T-helper 22 cell (primary cell): ENCODE data around the gene MEIS2.
"Not testable (repeated sequence)": the region's sequence is repeated elsewhere in the genome, so short reads cannot be mapped to it uniquely, and the experiment has no call there.

Source experiments
- DNase-seq: peaks from one replicate; pipeline ENCODE4 v3.0.0-alpha.2; 2020; ENCODE audit warnings: low read depth

MEIS2 gene

DNA sequence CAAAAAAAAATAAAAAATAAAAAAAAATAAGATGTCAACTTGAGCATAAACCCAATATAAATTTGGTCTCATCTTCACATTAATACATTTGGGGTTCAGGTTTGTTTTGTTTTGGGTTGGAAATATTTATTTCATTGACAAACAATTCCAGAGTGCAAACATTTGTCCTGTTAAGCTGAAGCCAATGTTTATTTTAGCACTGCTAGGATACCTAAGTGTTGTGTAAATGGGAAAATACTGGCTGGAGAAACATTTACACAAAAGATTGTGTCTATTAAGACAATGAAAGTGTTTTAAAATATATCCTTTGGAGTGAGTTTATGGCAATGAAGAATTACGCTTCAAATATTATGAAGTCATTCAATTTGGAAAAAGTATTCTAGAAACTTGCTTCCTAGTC lies 91.1 kb downstream of the MEIS2 start:
- no peak for DNase-seq

DNA sequence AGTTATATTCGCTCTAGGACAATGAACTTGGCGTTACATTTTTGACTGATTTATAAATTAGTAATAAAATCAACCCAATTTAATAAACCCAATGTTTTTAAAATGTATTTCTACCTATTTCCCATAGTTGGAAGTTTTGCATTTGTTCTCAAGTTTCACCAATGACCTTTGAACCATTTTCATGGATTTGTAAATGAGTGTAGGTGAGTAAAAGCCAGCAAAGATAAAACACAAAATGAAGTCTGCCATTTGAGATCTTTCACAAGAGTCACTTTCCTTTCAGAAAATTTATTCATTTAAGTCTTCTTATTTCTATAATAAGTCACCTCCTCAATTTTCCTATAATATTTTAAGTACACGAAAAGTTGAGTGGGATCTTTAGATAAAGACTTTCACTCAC lies 92.1 kb downstream of the MEIS2 start:
- no peak for DNase-seq

DNA sequence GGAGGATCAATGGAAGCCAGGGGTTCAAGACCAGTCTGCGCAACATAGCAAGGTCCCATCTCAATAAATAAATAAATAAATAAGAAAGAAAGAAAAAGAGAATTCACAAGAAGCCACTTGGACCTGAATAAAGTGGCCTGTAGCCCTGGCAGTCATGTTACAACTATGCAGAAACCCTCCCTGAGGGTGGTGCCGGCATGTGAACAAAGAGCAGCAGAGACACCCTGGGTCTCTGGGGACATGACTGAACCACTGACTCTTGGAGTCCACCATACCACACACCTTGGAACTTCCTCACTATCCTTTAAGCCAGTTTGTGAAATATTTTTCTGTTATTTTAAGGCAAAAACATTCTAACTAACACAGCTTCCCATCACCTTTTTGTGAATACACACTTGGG lies 93.0 kb downstream of the MEIS2 start:
- no peak for DNase-seq

DNA sequence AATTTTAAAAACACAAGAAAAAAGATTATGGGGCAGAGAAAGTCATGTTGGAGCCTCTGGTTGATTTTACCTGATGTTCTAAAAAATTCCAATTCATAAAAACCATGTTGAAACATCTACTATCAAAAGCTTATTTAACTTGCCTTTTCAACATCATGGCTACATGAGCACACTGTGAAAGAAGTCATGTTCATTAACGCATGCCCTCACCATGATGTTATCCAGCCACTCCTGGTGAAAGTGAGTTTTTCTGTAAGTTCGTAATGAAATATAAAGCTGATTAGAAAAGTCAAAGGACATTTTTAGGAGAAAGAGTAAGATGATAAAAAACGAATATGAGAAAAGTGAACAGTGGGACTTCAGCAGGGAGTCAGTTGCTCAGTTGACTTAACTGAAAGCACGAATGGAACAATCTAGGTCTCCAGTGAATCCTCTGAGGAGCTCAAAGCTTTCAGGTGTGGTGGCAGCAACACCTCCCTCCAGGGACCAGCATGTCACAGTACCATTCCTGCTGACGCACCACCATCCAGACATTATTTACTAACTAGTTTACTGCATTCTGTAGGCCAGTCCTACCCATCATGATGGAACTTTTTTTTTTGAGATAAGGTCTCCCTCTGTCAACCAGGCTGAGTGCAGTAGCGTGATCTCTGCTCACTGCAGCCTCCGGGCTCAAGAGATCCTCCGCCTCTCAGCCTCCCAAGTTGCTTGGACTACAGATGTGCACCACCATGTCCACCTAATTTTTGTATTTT lies 95.2 kb downstream of the MEIS2 start:
- DNase-seq, result no peak

DNA sequence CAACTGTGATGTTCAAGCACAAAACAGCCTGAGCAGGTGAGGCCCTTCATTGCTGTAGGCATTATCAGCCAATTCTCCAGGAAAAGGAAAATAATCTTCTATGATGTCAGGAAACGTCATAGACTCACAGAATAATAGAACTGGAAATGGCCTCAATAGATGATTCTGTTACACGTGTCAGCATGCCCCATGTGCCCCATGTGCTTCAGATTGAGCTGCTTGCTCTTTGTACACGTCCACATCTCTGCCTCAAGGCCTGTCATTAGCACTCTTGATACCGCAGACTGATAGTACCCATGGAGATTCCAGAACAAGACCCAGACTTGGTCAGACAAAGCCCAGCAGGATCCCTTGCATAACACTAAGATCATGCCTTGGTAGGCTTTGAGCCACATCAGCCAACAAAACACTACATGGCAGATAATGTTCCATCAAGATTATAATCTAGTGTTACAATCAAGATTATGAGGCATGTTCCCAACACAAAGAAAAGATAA lies 95.9 kb downstream of the MEIS2 start:
- no peak for DNase-seq

DNA sequence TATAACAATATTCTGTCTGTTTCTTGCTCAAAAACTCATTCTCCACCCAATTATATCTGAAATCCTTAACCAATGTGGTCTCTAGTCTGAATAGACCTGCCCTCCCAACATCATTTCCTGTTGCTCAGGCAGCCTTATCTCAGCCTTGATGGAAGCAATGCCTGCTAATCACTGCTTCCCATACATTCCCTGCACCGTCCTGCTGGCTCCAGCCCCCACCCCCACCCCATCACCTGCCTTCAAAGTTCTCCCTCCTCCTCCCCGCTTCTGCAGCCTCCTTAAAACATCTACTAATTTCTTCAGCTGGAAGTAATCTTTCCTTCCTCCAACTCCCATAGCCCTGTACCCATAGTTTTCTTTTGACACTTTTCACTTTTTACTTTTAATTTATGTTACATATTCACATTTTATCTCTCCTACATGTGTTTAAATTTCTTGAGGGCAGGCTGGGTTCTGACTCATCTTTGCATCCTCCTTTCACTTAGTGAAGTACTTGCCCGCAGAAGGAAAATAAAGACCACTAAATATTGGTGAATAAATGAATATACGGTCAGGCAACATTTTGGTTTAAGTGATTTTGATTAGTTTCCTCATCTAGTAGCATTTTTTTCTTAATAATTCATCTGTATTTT lies 98.2 kb downstream of the MEIS2 start:
- no peak for DNase-seq

DNA sequence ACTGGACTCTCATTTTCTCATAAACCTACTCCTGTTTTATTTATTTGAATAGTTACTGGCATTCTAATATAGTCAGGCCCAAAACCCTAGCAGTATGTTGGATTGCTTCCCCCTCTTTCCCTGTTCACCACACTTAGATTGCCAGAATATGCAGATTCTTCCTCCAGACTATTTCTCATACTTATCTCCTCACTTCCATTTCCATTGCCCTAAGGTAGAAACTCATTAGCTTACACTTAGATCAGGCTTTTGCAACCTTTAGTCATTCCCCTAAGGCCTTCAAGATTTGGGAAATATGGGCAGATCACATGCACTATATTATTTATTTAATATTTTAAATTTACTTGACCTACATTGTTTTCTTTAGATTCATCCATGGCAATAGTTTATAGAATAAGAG lies 98.9 kb downstream of the MEIS2 start:
- no peak for DNase-seq

DNA sequence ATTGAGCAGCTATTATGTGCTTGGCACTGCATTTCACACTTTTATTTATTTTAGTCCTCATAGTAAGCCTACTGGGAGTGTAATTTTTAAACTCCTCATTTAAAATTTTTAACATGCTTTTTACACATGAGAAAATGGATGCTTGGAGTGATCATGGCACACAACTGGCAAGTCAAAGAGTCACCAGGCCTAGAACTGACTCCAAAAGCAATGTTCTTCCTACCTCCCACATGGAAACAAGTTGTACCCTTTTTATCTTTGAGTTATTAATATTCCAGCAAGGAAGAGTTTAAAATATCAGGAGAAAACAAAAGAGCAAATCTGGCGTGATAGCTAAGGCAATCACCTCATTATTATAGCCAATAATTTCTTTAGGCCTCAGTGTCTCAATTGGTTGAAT lies 100.6 kb downstream of the MEIS2 start:
- no peak for DNase-seq

DNA sequence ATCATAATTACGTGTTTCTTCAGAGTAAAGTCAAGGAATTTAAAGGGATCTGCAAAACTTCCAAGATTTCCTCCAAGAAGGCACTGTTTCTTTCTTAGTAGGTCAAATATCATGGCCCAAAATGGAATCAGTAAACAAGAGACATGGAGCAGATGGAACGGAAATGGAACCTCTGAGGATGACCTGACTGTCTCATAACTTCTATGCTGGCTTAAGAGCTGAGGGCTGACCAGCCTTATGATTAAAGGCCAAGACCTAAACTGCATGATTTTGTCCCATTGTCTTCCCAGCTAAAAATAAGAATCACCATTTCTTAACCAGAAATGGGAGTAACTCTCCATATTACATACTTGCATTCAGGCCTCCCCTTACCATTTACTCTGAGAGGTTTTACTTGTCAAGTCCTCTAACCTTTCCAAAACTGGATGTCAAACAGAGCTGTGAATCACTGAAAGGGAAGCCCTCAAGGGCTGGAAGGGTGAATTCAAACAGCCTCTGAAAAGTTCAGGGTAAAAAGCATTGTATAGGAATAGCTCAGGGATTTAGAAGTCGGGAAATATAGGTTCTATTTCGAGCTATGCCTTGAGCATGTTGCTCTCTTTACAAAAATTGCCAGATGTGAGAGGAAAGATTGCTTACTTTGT lies 103.7 kb downstream of the MEIS2 start:
- no peak for DNase-seq

DNA sequence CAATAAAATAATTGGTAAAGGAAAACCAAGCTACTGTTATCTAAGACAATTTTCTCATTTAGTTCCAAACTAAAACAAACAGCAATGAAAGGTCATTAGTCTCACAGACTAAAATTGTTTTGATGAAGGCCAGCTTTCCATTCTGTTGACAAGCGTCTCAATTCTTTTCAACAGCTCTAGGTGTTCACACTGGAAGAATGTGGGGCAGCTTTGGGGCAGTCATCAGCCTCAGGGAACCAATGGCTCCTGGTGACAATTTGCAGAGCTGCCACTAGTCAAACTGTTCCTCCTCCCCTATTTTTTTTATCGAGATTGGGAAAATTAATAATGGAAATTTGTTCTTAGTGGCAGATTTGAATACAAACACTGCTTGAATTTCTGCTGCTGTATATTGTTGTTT lies 104.2 kb downstream of the MEIS2 start:
- DNase-seq, result no peak

DNA sequence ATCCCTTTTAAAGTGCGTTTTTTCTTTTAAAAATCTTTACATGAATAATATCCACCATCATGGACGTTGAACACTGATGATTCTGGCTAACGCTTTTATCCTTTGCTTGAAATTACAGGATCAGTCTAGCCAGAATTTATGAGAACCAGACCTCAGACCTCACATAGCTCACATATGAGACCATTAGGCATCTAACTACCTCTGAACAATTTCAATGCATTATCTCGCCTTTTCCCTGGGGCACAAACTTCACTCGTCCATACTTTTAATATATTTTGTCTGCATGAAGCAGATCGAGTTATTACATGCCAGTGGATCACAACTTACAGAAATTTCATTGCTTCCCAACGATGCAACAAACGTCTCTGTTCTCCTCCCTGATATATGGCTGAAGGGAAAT lies 105.6 kb downstream of the MEIS2 start:
- DNase-seq, result no peak

DNA sequence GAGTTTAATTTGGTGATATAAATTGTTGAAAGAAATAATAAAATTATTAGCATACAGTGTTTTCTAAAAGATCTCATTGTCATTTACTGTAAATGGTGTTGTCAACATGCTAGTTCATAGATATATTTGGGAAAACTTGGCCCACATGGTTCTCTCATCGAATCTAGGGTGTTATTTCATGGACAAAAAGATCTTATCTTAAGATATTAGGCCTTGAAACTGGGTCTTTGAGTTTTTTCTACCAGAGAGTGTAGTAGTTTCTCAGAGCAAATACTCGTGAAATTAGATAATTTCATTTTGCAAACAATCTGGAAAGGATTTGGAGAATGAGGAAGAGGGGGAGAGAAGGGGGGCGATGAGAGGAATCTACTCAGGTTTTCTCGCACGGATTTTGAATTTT lies 107.9 kb downstream of the MEIS2 start:
- DNase-seq, result no peak

DNA sequence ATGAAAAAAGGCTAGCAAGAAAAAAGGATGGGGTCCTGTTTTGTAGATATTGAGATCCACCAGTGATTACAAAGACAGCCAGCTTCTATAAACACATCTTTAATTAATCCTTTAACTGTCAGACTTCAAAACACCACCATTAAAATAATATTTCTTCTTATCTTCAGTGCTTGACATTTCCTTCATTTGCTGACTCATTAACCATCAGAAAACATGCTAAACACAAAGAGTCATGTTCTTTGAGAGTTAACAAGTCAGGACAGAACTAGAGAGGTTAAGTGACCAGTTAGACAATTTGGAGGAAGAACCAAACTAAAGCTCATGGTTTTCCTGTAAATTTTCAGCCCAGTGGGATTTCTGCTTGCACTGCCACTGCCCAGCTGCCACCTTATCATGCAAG lies 111.4 kb downstream of the MEIS2 start:
- DNase-seq, result no peak

DNA sequence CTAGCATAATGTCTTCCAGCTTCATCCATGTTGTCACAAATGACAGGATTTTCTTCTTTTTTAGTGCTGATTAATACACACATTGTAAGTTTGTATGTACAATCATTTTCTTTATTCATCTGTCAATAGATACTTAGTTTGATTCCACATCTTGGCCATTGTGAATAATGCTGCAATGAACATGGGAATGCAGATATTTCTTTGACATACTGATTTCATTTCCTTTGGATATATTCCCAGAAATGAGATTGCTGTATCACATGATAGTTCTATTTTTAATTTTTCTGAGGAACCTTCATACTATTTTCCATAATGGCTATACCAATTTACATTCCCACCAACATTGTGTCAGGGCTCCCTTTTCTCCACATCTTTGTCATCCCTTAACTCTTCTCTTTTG lies 117.9 kb downstream of the MEIS2 start:
- DNase-seq, result no peak

DNA sequence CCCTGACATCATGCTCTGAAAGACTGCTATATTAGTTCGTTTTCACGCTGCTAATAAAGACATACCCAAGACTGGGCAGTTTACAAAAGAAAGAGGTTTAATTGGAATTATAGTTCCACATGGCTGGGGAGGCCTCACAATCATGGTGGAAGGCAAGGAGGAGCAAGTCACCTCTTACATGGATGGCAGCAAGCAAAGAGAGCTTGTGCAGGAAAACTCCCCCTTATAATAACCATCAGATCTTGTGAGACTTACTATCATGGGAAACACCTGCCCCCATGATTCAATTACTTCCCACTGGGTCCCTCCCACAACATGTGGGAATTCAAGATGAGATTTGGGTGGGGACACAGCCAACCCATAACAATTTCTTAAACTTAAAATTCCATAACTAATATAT lies 120.1 kb downstream of the MEIS2 start:
- DNase-seq, result not testable (repeated sequence)

DNA sequence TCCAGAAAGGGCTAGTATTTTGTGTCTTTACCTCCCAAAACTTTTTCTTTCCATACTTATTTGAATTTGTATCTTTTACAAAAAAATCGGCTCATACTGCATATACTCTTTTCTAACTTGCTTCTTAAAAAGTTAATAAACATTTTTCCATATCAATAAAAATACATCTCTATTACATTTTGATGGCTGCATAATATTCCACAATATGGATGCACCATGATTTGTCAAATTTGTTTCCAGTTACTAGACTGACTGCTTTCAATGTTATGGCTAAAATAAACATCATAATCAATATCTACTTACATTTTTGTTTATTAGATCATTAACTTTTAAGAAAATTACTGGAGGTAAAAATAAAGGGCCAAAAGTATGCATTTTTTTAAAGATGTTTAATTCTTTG lies 121.7 kb downstream of the MEIS2 start:
- no peak for DNase-seq

DNA sequence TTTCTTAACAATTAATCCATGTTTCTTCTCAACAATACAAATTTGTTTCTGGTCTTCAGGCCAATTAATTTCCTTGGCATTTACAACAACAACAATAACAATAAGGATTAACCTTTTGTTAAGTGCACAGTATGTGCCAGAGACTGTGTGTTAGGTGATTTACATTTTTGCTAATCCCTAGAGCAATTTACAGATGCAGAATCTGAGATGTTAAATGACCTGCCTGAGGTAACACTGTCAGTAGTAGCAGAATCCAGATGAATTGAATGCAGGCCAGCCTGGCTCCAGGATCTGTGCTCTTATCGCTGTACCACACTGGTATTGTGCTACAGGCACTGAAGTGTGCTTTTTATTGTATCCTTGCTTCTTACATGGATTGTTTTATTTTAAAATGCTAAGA lies 122.2 kb downstream of the MEIS2 start:
- DNase-seq, result no peak

DNA sequence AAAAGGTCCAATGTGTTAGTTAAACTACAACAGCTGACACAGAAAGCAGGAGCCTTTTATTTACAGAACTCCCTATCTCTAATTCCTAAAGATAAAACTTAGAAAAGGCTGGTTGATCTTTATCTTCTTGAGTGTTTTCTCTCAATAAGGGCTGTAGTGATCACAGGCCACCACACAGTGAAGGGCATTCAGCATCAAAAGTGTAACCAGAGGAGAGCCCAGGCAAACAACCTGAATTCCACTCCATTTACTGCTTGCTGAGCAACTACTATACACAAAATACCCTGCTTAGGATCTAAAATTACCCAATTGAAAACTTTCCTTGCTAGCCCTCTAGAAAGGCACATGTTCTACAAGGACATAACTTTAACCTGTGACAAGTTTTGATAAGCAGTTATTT lies 122.7 kb downstream of the MEIS2 start:
- no peak for DNase-seq

DNA sequence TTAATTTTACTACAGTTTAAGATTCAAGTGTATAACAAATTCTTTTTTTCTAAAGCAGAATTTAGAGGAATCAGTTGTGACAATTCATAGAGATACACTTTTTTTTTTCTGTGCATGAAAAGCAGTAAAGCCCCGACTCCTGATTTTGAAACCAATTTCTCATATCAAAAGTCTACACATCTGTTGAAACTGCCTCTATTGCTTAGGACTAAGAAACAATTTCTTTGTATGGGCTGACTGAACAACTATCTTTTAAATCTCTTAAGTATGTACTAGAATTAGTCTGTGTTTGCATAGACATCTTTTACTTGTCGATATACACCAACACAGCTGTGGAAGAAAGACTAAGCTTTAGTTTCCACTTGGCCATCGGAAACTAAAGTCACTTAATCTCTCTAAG lies 127.6 kb downstream of the MEIS2 start:
- no peak for DNase-seq

DNA sequence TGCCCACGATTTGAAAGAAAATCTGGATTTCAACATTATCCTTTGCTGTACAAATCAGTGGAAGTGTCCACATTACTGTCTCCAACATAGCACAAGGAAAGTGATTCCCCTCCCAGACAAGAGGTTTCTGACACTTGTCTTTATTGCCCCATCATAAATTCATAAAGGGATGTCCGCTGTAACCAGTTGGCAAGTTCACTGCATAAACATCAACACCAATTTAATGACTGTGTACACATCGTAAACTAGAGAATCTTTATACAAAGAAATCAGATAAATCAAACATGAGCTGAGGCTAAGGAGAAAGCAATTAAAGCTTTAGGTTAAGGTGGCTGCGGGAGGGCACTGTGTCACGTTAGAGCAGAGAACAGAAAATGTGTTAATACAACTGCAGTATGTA lies 129.8 kb downstream of the MEIS2 start:
- DNase-seq, result no peak

DNA sequence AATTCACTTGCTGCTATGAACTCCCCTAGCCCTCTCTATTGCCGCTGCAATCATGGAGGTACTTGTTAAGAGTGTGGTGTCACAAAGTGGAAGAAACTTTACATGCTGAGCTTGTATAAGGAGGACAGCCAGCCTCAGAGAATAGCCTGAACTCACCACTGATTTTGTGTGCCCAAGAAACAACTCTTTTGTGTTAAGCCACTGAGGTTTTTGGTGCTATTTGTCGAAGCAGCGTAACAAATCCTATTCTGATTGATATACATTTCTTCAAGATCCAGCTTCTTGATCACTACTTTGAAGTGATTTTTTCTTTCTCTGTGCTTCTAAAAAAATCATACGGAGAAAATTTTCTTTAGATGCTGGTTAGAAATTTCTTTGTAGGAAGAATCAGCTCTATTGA lies 132.4 kb downstream of the MEIS2 start:
- no peak for DNase-seq

DNA sequence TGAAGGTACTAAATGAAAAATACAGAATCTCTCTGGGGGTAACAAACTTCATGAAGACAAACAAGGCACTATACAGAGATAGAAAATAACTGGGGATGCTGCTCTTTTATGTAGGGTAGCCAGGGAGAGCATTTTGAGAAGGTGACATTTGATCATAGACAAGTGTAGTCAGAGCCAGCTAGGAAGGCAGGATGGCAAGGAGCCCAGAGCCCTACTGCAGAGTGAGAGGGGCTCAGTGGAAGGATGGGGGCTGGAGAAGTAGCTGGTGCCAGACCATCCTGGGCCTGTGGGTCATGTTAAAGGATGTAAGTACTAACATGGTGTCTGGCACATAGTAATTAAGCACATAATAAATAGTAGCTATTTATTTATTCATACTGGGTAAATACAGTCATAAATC lies 133.6 kb downstream of the MEIS2 start:
- no peak for DNase-seq

DNA sequence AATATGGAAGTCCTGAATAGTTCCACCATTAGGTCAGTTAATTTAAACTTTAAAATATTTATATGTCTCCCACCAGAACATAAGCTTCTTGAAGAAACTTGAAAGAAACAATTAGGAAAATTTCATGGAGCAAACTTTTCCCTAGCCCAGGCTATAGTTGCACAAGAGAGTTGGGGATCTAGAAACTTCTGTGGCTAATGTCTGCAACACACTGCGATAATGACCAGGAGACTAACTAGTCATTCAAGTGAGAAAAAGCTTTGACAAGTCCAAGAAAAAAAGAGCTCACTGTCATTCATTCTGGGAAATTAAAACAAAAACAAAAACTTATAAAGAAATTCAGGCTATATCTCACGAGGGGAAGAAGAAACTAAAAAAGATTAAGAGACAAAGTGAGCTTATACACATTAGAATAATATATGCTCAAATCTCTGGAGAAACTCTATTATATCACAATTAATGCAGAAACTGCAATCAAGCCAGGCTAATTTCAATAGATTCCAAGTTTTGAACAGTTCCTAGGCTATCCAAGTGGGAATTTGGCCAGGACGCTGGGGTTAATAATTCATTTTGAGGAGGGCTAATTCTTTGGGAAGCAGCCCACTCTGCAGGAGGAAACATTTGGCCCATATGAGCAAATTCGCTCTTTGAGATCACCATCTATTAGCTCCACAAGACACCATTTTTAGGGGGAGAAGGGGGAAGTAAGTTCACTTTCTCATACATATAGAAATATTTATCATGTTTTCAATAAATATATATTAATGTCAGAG lies 134.6 kb downstream of the MEIS2 start:
- no peak for DNase-seq
